Gastrocnemius medialis (tissue), 4 donors: Measurements from ENCODE around the gene CD38. TPM values are rescaled to one million over a fixed set of nuclear protein-coding genes. Genes with fewer than 3 reads are reported as not detected.

Source experiments
- ATAC-seq, 2 donors: fragments of 150-250 bp; one replicate each; pipeline ENCODE4 v1.9.1; 2016
- DNase-seq, 2 donors: peaks; one replicate each; pipeline ENCODE4 v3.0.0-alpha.2; 2019
- H3K27ac ChIP-seq, 4 donors: fragments of 200-600 bp; sonication (generic); 1 replicate in 1 of 4; 2 replicates in 3 of 4; pipeline ENCODE4 v1.5.1; 2016 to 2018; ENCODE audit warnings: mild to moderate bottlenecking in 2 of 4, moderate library complexity in 1 of 4
- H3K27me3 ChIP-seq, 3 donors: fragments of 200-600 bp; sonication (generic) in 2 of 3; 1 replicate in 1 of 3; 2 replicates in 2 of 3; pipeline versions ENCODE4 v1.5.1 to v1.6.0; 2016 to 2019; ENCODE audit warnings: mild to moderate bottlenecking in 1 of 3, moderate library complexity in 1 of 3
- H3K36me3 ChIP-seq, 2 donors: fragments of 200-600 bp; sonication (generic) in 1 of 2; one replicate each; pipeline ENCODE4 v1.5.1; 2017 to 2018
- H3K4me1 ChIP-seq, 2 donors: fragments of 200-600 bp; sonication (generic) in 1 of 2; one replicate each; pipeline ENCODE4 v1.5.1; 2016 to 2017; ENCODE audit warnings: mild to moderate bottlenecking in 2 of 2
- H3K4me3 ChIP-seq, 4 donors: fragments of 200-600 bp; sonication (generic) in 3 of 4; 1 replicate in 1 of 4; 2 replicates in 3 of 4; pipeline ENCODE4 v1.5.1; 2016 to 2019; ENCODE audit warnings: mild to moderate bottlenecking in 2 of 4
- H3K9me3 ChIP-seq, 3 donors: fragments of 200-600 bp; sonication (generic) in 2 of 3; 1 replicate in 1 of 3; 2 replicates in 2 of 3; pipeline ENCODE4 v1.5.1; 2016 to 2019
- CTCF ChIP-seq, 5 experiments: fragments of 450-650 bp in 3 of 5; fragments of 200-600 bp in 2 of 5; sonication (generic) in 2 of 5; IDR thresholded peaks in 4 of 5; conservative IDR thresholded peaks in 1 of 5; 1 replicate in 4 of 5; 2 replicates in 1 of 5; pipeline ENCODE4 v1.5.1; 2016 to 2019; ENCODE audit warnings: antibody characterized with exemption in 5 of 5, mild to moderate bottlenecking in 3 of 5, moderate library complexity in 3 of 5
- POLR2A ChIP-seq, 2 donors: fragments of 450-650 bp; IDR thresholded peaks; one replicate each; pipeline ENCODE4 v1.6.1; 2017; ENCODE audit warnings: antibody characterized with exemption in 2 of 2, mild to moderate bottlenecking in 2 of 2, moderate library complexity in 2 of 2
- in situ Hi-C, 4 donors: fragments of 200-750 bp; cut with MboI; loops; one replicate each; pipeline versions ENCODE4 v1.15.0 to v1.8.0; 2017; ENCODE audit warnings: low sequenced_read_pairs in 4 of 4
- intact Hi-C: fragments of 100-400 bp; cut with DNase I; formaldehyde crosslinking; loops from one replicate; pipeline ENCODE4 v1.15.1; 2023; ENCODE audit warnings: low total_unique reads
- total RNA-seq, 4 donors: library from RNA; depleted of rRNA; stranded (reverse); fragments of >200 nt; gene quantifications; one replicate each; pipeline versions ENCODE4 v1.1.0 to v1.2.3, GENCODE V29; 2016

CD38 gene
- total RNA-seq, 4 donors from 2014 or later = 0.73 to 9.0 (median 2.4) TPM

GRCh38 chr4:15884666-15885065 is 106.5 kb downstream of the CD38 start:
- in situ Hi-C loops (loop anchor here in 3 of 4 donors (5.0 to 10.0 kb wide), 3 partner anchors 70 to 120 kb away; no protein-coding TSS in a partner anchor), intact Hi-C loops (loop anchor here (5.0 to 10.0 kb wide), 3 partner anchors 160 to 407 kb away; no protein-coding TSS in a partner anchor)
- Histone ChIP-seq H3K27me3 (no peaks in the 10 kb centered on the region), H3K4me3 (no peak overlapping the region), H3K9me3 (no peaks in the 10 kb centered on the region), H3K27ac (no peak overlapping the region), H3K36me3 (no peaks in the 10 kb centered on the region), H3K4me1 (no peaks in the 10 kb centered on the region)
- no peak for DNase-seq
- no peak for ATAC-seq
- TF ChIP-seq POLR2A (IDR thresholded peaks at IDR 0.05) (no peak), CTCF (IDR thresholded peaks at IDR 0.05 in 4 of 5, conservative IDR thresholded peaks at IDR 0.05 in 1 of 5) (no peak)

- intact Hi-C loops = loop anchor here (10.0 kb wide), 1 partner anchor 161 kb away; no protein-coding TSS in a partner anchor
- no peak for DNase-seq
These were observed 107.3 kb downstream of the CD38 start for GRCh38 chr4:15885422-15885821.

GRCh38 chr4:15888515-15888914 is 110.4 kb downstream of the CD38 start:
- intact Hi-C loops (loop anchor here (10.0 kb wide), 1 partner anchor 164 kb away; no protein-coding TSS in a partner anchor), in situ Hi-C loops (loop anchor here in 2 of 4 donors (10.0 kb wide), 2 partner anchors 66 to 116 kb away; no protein-coding TSS in a partner anchor)
- H3K4me1 ChIP-seq = no peaks in the 10 kb centered on the region
- no peak overlapping the region for H3K4me3 ChIP-seq
- TF ChIP-seq POLR2A (IDR thresholded peaks at IDR 0.05) = no peak
- TF ChIP-seq CTCF (IDR thresholded peaks at IDR 0.05 in 4 of 5, conservative IDR thresholded peaks at IDR 0.05 in 1 of 5) = no peak
- ATAC-seq (no peak), DNase-seq (no peak)
- no peaks in the 10 kb centered on the region for H3K9me3 ChIP-seq
- no peak overlapping the region for H3K27ac ChIP-seq
- H3K27me3 ChIP-seq = no peaks in the 10 kb centered on the region
- H3K36me3 ChIP-seq = no peaks in the 10 kb centered on the region

More at GRCh38 chr4:15885422-15885821, 107.3 kb downstream of the CD38 start:
- Histone ChIP-seq H3K4me1 (no peaks in the 10 kb centered on the region), H3K36me3 (no peaks in the 10 kb centered on the region), H3K27ac (no peak overlapping the region), H3K27me3 (no peaks in the 10 kb centered on the region), H3K9me3 (no peaks in the 10 kb centered on the region), H3K4me3 (no peak overlapping the region)
- no peak for ATAC-seq
- TF ChIP-seq POLR2A (IDR thresholded peaks at IDR 0.05) = no peak
- no peak for TF ChIP-seq CTCF (IDR thresholded peaks at IDR 0.05 in 4 of 5, conservative IDR thresholded peaks at IDR 0.05 in 1 of 5)
- in situ Hi-C loops = loop anchor here in 2 of 4 donors (10.0 kb wide), 2 partner anchors 69 to 119 kb away; no protein-coding TSS in a partner anchor

- Histone ChIP-seq H3K27me3 (no peaks in the 10 kb centered on the region), H3K36me3 (no peaks in the 10 kb centered on the region), H3K4me1 (no peaks in the 10 kb centered on the region), H3K4me3 (no peak overlapping the region), H3K27ac (no peak overlapping the region), H3K9me3 (no peaks in the 10 kb centered on the region)
- TF ChIP-seq POLR2A (IDR thresholded peaks at IDR 0.05) (no peak), CTCF (IDR thresholded peaks at IDR 0.05 in 4 of 5, conservative IDR thresholded peaks at IDR 0.05 in 1 of 5) (no peak)
- intact Hi-C loops (no loop called here), in situ Hi-C loops (no loop called here)
- ATAC-seq (no peak), DNase-seq (no peak)
These were observed 112.2 kb downstream of the CD38 start for GRCh38 chr4:15890246-15890829.
